GM21576 (cell line): ENCODE results near the gene CRKL.
"Not testable (repeated sequence)": the region's sequence is repeated elsewhere in the genome, so short reads cannot be mapped to it uniquely, and the experiment has no call there.

Experiments
- ATAC-seq: cut with Tn5 transposase; IDR thresholded peaks from one replicate; pipeline ENCODE4 v1.9.1; 2021; ENCODE audit warnings: mild to moderate bottlenecking, moderate library complexity; ENCODE audit not compliant: unreplicated experiment

Gene CRKL

GRCh38 chr22:20916916-20917810 lies at the start of gene CRKL:
Gene CRKL, plus strand, starts transcription at chr22:20917407. Its CDS starts 528 bp downstream, at chr22:20917935.
- ATAC-seq = peak; percentile 92

- no peak for ATAC-seq
These were observed 48.9 kb upstream of the CRKL start for GRCh38 chr22:20868025-20868962.

- ATAC-seq = no peak
These were observed 48.0 kb upstream of the CRKL start for GRCh38 chr22:20869234-20869633.

- ATAC-seq = no peak
These were observed 44.0 kb upstream of the CRKL start for GRCh38 chr22:20873214-20873613.

GRCh38 chr22:20875296-20875695 lies 41.9 kb upstream of the CRKL start:
- ATAC-seq = no peak

GRCh38 chr22:20877715-20878114 lies 39.5 kb upstream of the CRKL start:
- no peak for ATAC-seq

- no peak for ATAC-seq
These were observed 36.0 kb upstream of the CRKL start for GRCh38 chr22:20881231-20881630.

- no peak for ATAC-seq
These were observed 35.1 kb upstream of the CRKL start for GRCh38 chr22:20881869-20882815.

GRCh38 chr22:20882855-20883254 lies 34.4 kb upstream of the CRKL start:
- ATAC-seq = no peak

GRCh38 chr22:20884454-20884853 lies 32.8 kb upstream of the CRKL start:
- no peak for ATAC-seq

- ATAC-seq = no peak
These were observed 32.1 kb upstream of the CRKL start for GRCh38 chr22:20885017-20885556.

GRCh38 chr22:20885557-20886323 lies 31.5 kb upstream of the CRKL start:
- no peak for ATAC-seq

- ATAC-seq = no peak
These were observed 29.8 kb upstream of the CRKL start for GRCh38 chr22:20887375-20887774.

GRCh38 chr22:20889025-20889704 lies 28.0 kb upstream of the CRKL start:
- no peak for ATAC-seq

GRCh38 chr22:20889904-20890540 lies 27.2 kb upstream of the CRKL start:
- ATAC-seq = no peak

- no peak for ATAC-seq
These were observed 26.2 kb upstream of the CRKL start for GRCh38 chr22:20890975-20891374.

GRCh38 chr22:20897737-20898136 lies 19.5 kb upstream of the CRKL start:
- ATAC-seq = not testable (repeated sequence)

GRCh38 chr22:20899827-20900423 lies 17.3 kb upstream of the CRKL start:
- no peak for ATAC-seq
